Panc1 (cell line): ENCODE data around the gene METTL26. TPM values are rescaled to one million over a fixed set of nuclear protein-coding genes. Genes with fewer than 3 reads are reported as not detected.

Experiments
- ATAC-seq: fragments of 200-7000 bp; cut with Tn5 transposase; 2 replicates; pipeline ENCODE4 v1.9.1; 2020; ENCODE audit warnings: mild to moderate bottlenecking, moderate library complexity
- BruUV-seq: library from RNA; stranded (reverse); fragments of 400-500 nt; replicated peaks from 2 replicates; lab custom pipeline; 2021; lab: Mats Ljungman, UMichigan
- CTCF ChIA-PET: fragments of 300-600 bp; sonication (Branson Sonifier 250); formaldehyde crosslinking; loops from one replicate; lab custom pipeline; 2022; ENCODE audit warnings: antibody characterized with exemption; lab: Charles Lee
- POLR2A ChIA-PET: fragments of 300-600 bp; sonication (Branson Sonifier 250); formaldehyde crosslinking; loops from one replicate; lab custom pipeline; 2022; ENCODE audit warnings: antibody characterized with exemption; lab: Charles Lee
- DNase-seq: peaks from one replicate; pipeline ENCODE4 v3.0.0-alpha.2; 2010; ENCODE audit warnings: low read depth, low spot score
- H3K27ac ChIP-seq: 2 replicates; pipeline ENCODE4 v1.5.1; 2011; ENCODE audit warnings: mild to moderate bottlenecking, low read length, inconsistent platforms
- H3K27me3 ChIP-seq: fragments of 200-500 bp; sonication (Bioruptor generic); 2 replicates; pipeline ENCODE4 v1.6.0; 2014; ENCODE audit warnings: low read length, inconsistent platforms; ENCODE audit not compliant: control insufficient read depth, insufficient read depth
- H3K36me3 ChIP-seq: fragments of 200-500 bp; sonication (Bioruptor generic); 2 replicates; pipeline ENCODE4 v1.5.1; 2014; ENCODE audit warnings: inconsistent platforms, mild to moderate bottlenecking, low read length, moderate library complexity; ENCODE audit not compliant: control insufficient read depth, insufficient read depth
- H3K4me1 ChIP-seq: 2 replicates; pipeline ENCODE4 v1.5.1; 2011; ENCODE audit warnings: inconsistent platforms, mild to moderate bottlenecking, low read length, moderate library complexity; ENCODE audit not compliant: control insufficient read depth, insufficient read depth
- H3K4me3 ChIP-seq, 2 experiments: 2 replicates each; pipeline ENCODE4 v1.5.1; 2011 to 2012; ENCODE audit warnings: low read depth in 2 of 2, low read length in 2 of 2, mild to moderate bottlenecking in 2 of 2, inconsistent platforms in 1 of 2, moderate library complexity in 1 of 2
- H3K9me3 ChIP-seq: fragments of 200-500 bp; sonication (Bioruptor generic); 2 replicates; pipeline ENCODE4 v1.5.1; 2014; ENCODE audit warnings: low read depth, mild to moderate bottlenecking, inconsistent platforms, low read length, moderate library complexity; ENCODE audit not compliant: control insufficient read depth, insufficient read depth
- CTCF ChIP-seq: fragments of 450-650 bp; IDR thresholded peaks from 2 replicates; pipeline ENCODE4 v1.5.1; 2017; ENCODE audit warnings: mild to moderate bottlenecking
- POLR2AphosphoS5 ChIP-seq: IDR thresholded peaks from 2 replicates; pipeline ENCODE4 v1.6.1; 2012; ENCODE audit warnings: mild to moderate bottlenecking, low read depth, low read length, moderate library complexity
- REST ChIP-seq, 2 experiments: IDR thresholded peaks; 2 replicates each; pipeline ENCODE4 v1.6.1; 2011 to 2012; ENCODE audit warnings: low read depth in 2 of 2, control low read depth in 1 of 2, low read length in 1 of 2, mild to moderate bottlenecking in 1 of 2, moderate library complexity in 1 of 2; ENCODE audit not compliant: insufficient read depth in 1 of 2
- SIN3A ChIP-seq: IDR thresholded peaks from 2 replicates; pipeline ENCODE4 v1.6.1; 2012; ENCODE audit warnings: low read depth, mild to moderate bottlenecking, low read length, moderate library complexity, borderline replicate concordance; ENCODE audit not compliant: insufficient read depth
- TCF7L2 ChIP-seq: IDR thresholded peaks from 2 replicates; pipeline ENCODE4 v1.6.1; 2011; ENCODE audit warnings: mild to moderate bottlenecking, low read depth, low read length, inconsistent platforms
- in situ Hi-C: cut with HindIII; loops from 2 replicates; pipeline ENCODE4 v1.10.0; 2016; ENCODE audit warnings: low sequenced_read_pairs, low pct_unique_long_range_greater_than_20kb
- intact Hi-C: fragments of 100-400 bp; cut with micrococcal nuclease; formaldehyde crosslinking; loops from one replicate; pipeline ENCODE4 v1.10.0; 2022; ENCODE audit not compliant: unreplicated experiment
- total RNA-seq: library from RNA; stranded (reverse); gene quantifications from one replicate; pipeline ENCODE4 v1.2.1, GENCODE V29; 2021; ENCODE audit not compliant: unreplicated experiment

The METTL26 gene
- total RNA-seq, 1 experiment from 2014 or later = 91.8 TPM

DNA sequence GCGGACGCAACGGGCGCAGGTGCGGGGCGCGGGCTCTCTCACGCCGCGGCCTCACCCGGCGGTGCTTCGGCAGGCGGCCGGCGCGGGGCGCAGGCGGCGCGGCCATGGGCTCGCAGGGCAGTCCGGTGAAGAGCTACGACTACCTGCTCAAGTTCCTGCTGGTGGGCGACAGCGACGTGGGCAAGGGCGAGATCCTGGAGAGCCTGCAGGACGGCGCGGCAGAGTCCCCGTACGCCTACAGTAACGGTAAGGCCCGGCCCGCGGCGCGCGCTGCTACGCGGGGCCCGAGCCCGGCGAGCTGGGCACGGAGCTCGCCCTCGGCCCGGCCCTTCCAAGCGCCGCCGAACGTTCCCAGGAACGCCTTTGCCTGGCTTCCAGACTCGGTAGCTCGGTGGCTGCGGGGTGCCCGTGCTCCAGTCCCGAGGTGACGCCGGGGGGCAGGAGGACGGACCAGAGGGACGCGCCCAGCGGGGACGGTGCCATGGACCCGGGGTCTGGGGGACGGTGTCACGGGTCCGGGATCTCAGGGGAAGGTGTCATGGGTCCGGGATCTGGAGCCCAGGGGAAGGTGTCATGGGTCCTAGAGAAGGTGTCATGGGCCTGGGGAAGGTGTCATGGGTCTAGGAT lies 45.8 kb downstream of the METTL26 start:
- peak overlapping the region; percentile 20 for H3K27ac ChIP-seq
- peaks cover 46% of the 10 kb centered on the region for H3K4me1 ChIP-seq
- DNase-seq (no peak), ATAC-seq (peak; percentile 1; the same call in 1 of the 2 replicates)
- ChIA-PET CTCF (interaction anchor here (1.0 kb wide), 1 partner anchor 20 kb away, joined by 3 read pairs; no protein-coding TSS in a partner anchor), POLR2A (no interaction called here)
- H3K27me3 ChIP-seq = no peaks in the 10 kb centered on the region
- no peaks in the 10 kb centered on the region for H3K36me3 ChIP-seq
- H3K9me3 ChIP-seq = no peaks in the 10 kb centered on the region
- in situ Hi-C loops = no loop called here
- peak overlapping the region; percentile 65 to 78 for H3K4me3 ChIP-seq
- BruUV-seq = no TSS peak
- intact Hi-C loops = no loop called here
- TF ChIP-seq TCF7L2 = no peak
- TF ChIP-seq SIN3A = peak; percentile 25; the same call in 1 of the 2 replicates

- peak within 1 kb of the TSS; percentile 78 to 79 for H3K4me3 ChIP-seq
- H3K27ac ChIP-seq = peak within 1 kb of the TSS; percentile 90
- no TSS peak for BruUV-seq
- intact Hi-C loops = no loop called here
- CTCF ChIA-PET = interaction anchor here (1.0 kb wide), 1 partner anchor 21 kb away, joined by 3 read pairs; no protein-coding TSS in a partner anchor
- POLR2A ChIA-PET = no interaction called here
- peak; percentile 86 for ATAC-seq
- no peaks in the 10 kb centered on the region for H3K9me3 ChIP-seq
- no peaks in the 10 kb centered on the region for H3K27me3 ChIP-seq
- DNase-seq = peak; percentile 75
- TF ChIP-seq SIN3A = no peak
- TF ChIP-seq TCF7L2 = no peak
- TF ChIP-seq POLR2AphosphoS5 = peak; percentile 18; the same call in 1 of the 2 replicates
- no peak for TF ChIP-seq CTCF
- H3K4me1 ChIP-seq = peaks cover 47% of the 10 kb centered on the region
- no peaks in the 10 kb centered on the region for H3K36me3 ChIP-seq
- in situ Hi-C loops = no loop called here
Observed at GRCh38 chr16:589658-590187, 46.4 kb downstream of the METTL26 start, which contains the start of gene RAB40C. RAB40C (plus strand) TSS chr16:590066; CDS start chr16:590292, 226 bp downstream.

DNA sequence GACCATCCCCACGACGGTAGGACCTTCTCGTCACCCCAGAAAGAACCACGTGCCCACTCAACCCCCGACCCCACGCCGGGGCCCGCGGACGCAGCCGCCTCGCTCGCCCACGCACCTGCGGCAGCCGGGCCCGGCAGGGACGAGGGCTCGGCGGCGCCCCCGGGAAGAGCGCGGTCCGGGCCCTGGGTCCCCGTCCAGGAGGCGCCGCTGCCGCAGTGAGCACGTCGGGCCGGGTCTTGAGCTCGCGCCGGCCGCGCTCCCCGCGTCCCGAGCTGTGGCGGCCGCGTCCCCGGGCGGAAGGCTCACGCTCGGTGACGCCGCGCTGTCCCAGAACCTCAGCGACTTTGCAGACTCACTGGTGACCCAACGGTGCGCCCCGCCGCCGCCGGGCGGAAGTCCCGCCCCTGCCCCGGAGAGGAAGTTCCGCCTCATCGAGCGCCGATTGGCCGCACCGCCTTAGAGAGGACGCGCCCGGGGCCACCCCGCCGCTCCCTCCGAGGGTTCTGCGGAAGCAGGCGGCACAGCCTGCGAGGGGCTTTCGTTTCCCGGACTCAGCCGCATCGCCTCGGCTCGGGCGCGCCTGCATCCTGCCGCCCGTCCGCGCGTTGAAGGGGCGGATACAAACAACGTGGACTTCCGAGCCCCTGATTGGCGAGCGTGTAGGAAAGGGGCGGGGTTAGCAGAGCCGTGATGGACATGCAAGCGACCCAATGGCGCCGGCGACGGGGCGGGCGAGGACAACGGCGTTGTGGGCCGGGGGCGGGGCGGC lies 47.0 kb downstream of the METTL26 start:
- BruUV-seq = no TSS peak
- Histone ChIP-seq H3K27me3 (no peaks in the 10 kb centered on the region), H3K27ac (peak overlapping the region; percentile 90), H3K4me1 (peaks cover 45% of the 10 kb centered on the region), H3K9me3 (no peaks in the 10 kb centered on the region), H3K36me3 (no peaks in the 10 kb centered on the region), H3K4me3 (peak overlapping the region; percentile 78 to 79)
- ATAC-seq (peak; percentile 83), DNase-seq (peak; percentile 64)
- intact Hi-C loops (no loop called here), in situ Hi-C loops (no loop called here)
- ChIA-PET POLR2A (interaction anchor here (1.0 kb wide), 1 partner anchor 87 kb away, joined by 3 read pairs; no protein-coding TSS in a partner anchor), CTCF (interaction anchor here (0.5 kb wide), 1 partner anchor 65 kb away, joined by 6 read pairs; no protein-coding TSS in a partner anchor)
- TF ChIP-seq REST (IDR thresholded peaks at IDR 0.05; ENCODE audit: insufficient read depth in 1 of 2, low read depth in 2 of 2, low read length in 1 of 2) (no peak), CTCF (no peak), POLR2AphosphoS5 (no peak; the same call in 1 of the 2 replicates), SIN3A (no peak; the same call in 1 of the 2 replicates), TCF7L2 (no peak)
